Liver (tissue), 9 donors: ENCODE data around the gene GPANK1. TPM values are rescaled to one million over a fixed set of nuclear protein-coding genes. Genes with fewer than 3 reads are reported as not detected.

Experiments used
- DNase-seq: peaks from one replicate; pipeline ENCODE4 v3.0.0-alpha.2; 2017; ENCODE audit warnings: low spot score
- H3K27ac ChIP-seq, 2 donors: one replicate each; pipeline ENCODE4 v1.7.0; 2013; ENCODE audit warnings: inconsistent platforms in 2 of 2, low read length in 2 of 2, control low read depth in 1 of 2, low read depth in 1 of 2, mild to moderate bottlenecking in 1 of 2
- H3K27me3 ChIP-seq, 4 donors: one replicate each; pipeline versions ENCODE4 v1.6.1 to v1.7.0; 2013; ENCODE audit warnings: low read length in 3 of 4, inconsistent platforms in 1 of 4, mild to moderate bottlenecking in 1 of 4, moderate library complexity in 1 of 4; ENCODE audit not compliant: control insufficient read depth in 4 of 4, insufficient read depth in 4 of 4
- H3K36me3 ChIP-seq, 4 donors: one replicate each; pipeline versions ENCODE4 v1.6.1 to v1.7.0; 2013; ENCODE audit warnings: low read length in 3 of 4, mild to moderate bottlenecking in 3 of 4, low read depth in 1 of 4, moderate library complexity in 1 of 4; ENCODE audit not compliant: control insufficient read depth in 4 of 4, insufficient read depth in 3 of 4
- H3K4me1 ChIP-seq, 4 donors: one replicate each; pipeline versions ENCODE4 v1.6.1 to v1.7.0; 2013; ENCODE audit warnings: low read length in 3 of 4, mild to moderate bottlenecking in 3 of 4, moderate library complexity in 1 of 4; ENCODE audit not compliant: control insufficient read depth in 4 of 4, insufficient read depth in 4 of 4
- H3K4me3 ChIP-seq, 3 donors: one replicate each; pipeline versions ENCODE4 v1.6.1 to v1.7.0; 2013; ENCODE audit warnings: low read length in 3 of 3, control low read depth in 1 of 3, low read depth in 1 of 3, mild to moderate bottlenecking in 1 of 3
- H3K9ac ChIP-seq, 2 donors: one replicate each; pipeline ENCODE4 v1.7.0; 2013; ENCODE audit warnings: low read length in 2 of 2, mild to moderate bottlenecking in 2 of 2, moderate library complexity in 2 of 2, control low read depth in 1 of 2, low read depth in 1 of 2
- H3K9me3 ChIP-seq, 4 donors: one replicate each; pipeline versions ENCODE4 v1.6.1 to v1.7.0; 2013; ENCODE audit warnings: low read length in 3 of 4; ENCODE audit not compliant: control insufficient read depth in 4 of 4
- ATF3 ChIP-seq: IDR thresholded peaks from 2 replicates; pipeline ENCODE4 v1.6.1; 2016; ENCODE audit warnings: antibody characterized with exemption
- EGR1 ChIP-seq, 2 donors: IDR thresholded peaks; 2 replicates each; pipeline ENCODE4 v1.6.1; 2016 to 2018; ENCODE audit warnings: antibody characterized with exemption in 2 of 2, low read depth in 2 of 2
- GABPA ChIP-seq, 2 donors: IDR thresholded peaks in 1 of 2; conservative IDR thresholded peaks in 1 of 2; 2 replicates each; pipeline ENCODE4 v1.6.1; 2016; ENCODE audit warnings: antibody characterized with exemption in 2 of 2, mild to moderate bottlenecking in 1 of 2, moderate library complexity in 1 of 2
- HNF4A ChIP-seq, 2 donors: conservative IDR thresholded peaks; 2 replicates each; pipeline ENCODE4 v1.6.1; 2016; ENCODE audit warnings: antibody characterized with exemption in 2 of 2, mild to moderate bottlenecking in 2 of 2
- HNF4G ChIP-seq: IDR thresholded peaks from 2 replicates; pipeline ENCODE4 v1.6.1; 2016; ENCODE audit warnings: antibody characterized with exemption
- JUND ChIP-seq, 2 donors: IDR thresholded peaks; 2 replicates each; pipeline ENCODE4 v1.6.1; 2016; ENCODE audit warnings: antibody characterized with exemption in 2 of 2
- MAX ChIP-seq: IDR thresholded peaks from 2 replicates; pipeline ENCODE4 v1.6.1; 2016; ENCODE audit warnings: antibody characterized with exemption
- NR2F2 ChIP-seq: IDR thresholded peaks from 2 replicates; pipeline ENCODE4 v1.6.1; 2016; ENCODE audit warnings: antibody characterized with exemption
- TAF1 ChIP-seq: conservative IDR thresholded peaks from 2 replicates; pipeline ENCODE4 v1.6.1; 2016; ENCODE audit warnings: antibody characterized with exemption, mild to moderate bottlenecking
- YY1 ChIP-seq: IDR thresholded peaks from 2 replicates; pipeline ENCODE4 v1.6.1; 2016; ENCODE audit warnings: antibody characterized with exemption, mild to moderate bottlenecking
- ZBTB33 ChIP-seq: IDR thresholded peaks from 2 replicates; pipeline ENCODE4 v1.6.1; 2016; ENCODE audit warnings: antibody characterized with exemption
- WGBS: extraction: QIAGEN DNeasy Blood & Tissue Kit; methylation state at CpG from one replicate; pipeline ENCODE4 v1.1.7; 2013; 5-methylcytosine and 5-hydroxymethylcytosine counted together
- polyA plus RNA-seq, 2 donors: library from polyadenylated mRNA; stranded (reverse) in 1 of 2; unstranded in 1 of 2; fragments of 200-250 nt in 1 of 2; fragments of >200 nt in 1 of 2; fragmentation: Nextera tagmentation in 1 of 2; extraction: Ambion mirVana in 1 of 2; gene quantifications; one replicate each; pipeline versions ENCODE4 v1.2.1 to v1.2.3, GENCODE V29; 2013 to 2015
- total RNA-seq, 2 donors: library from RNA; depleted of rRNA; stranded (reverse); fragments of >200 nt; gene quantifications; one replicate each; pipeline ENCODE4 v1.2.3, GENCODE V29; 2014
- TF ChIP-seq, protein P1 (sequence below): IDR thresholded peaks from 2 replicates; pipeline ENCODE4 v1.6.1; 2016; ENCODE audit warnings: antibody characterized with exemption, mild to moderate bottlenecking
- TF ChIP-seq, protein P2 (sequence below): fragments of 150-350 bp; IDR thresholded peaks from 2 replicates; pipeline ENCODE4 v1.5.1; 2017; ENCODE audit warnings: improper control_type of control experiment, low read depth, low read length; ENCODE audit not compliant: missing input control
- donor health status: healthy.
- donor health status: healthy.
- donor health status: healthy.
- donor health status: healthy.
- donor health status: healthy.

Gene GPANK1
- total and polyA plus RNA-seq, 4 donors = 7.6 to 13.9 (median 11.2) TPM

DNA sequence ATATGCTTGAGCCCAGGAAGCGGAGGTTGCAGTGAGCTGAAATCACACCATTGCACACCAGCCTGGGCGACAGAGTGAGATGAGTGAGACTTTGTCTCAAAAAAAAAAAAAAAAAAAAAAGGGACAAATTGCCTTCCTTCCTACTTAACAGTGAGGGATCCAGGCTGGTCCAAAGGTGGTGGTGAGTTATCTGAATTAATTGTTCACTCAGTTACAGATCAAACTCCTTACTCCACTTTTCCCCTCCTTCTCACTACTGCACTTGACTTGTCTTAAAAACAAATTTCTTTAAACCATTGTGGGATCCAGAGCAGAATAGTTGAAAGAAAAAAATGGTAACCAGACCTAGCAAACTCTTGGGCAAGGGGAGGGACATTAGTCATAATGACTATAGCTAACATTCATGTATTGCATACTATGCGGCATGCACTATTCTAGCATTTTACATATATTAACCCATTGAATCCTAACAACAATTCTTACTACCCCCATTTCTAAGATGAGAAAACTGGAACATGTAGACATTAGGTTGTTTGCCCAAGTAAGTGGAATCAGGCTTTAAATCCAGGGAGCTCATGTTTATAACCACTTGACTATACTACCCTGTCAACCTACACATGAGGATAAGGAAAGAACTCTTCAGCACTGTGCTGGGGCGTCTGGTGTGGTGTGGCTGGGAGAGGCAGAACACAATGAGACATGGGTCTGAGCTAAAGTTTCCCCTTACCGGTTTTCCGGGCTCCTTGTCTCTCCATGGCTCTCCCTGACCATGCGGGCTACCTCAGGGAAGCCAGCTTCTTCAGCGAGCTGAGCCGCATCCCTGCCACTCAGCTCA is 1.5 kb downstream of the GPANK1 start:
- TF ChIP-seq MAX (no peak), EGR1 (IDR thresholded peaks at IDR 0.05; ENCODE audit: low read depth in 2 of 2) (no peak)
- DNase-seq = no peak
- 76% methylated on average over 9 of the region's 9 CpGs for WGBS
- H3K4me1 ChIP-seq = peaks cover 17 to 65% (median 52%) of the 10 kb centered on the region in 4 donors
- H3K4me3 ChIP-seq = peak overlapping the region in 1 of 3 donors; percentile 87
- H3K27ac ChIP-seq = peak overlapping the region; percentile 94 to 96
- H3K9me3 ChIP-seq = no peaks in the 10 kb centered on the region
- no peaks in the 10 kb centered on the region for H3K27me3 ChIP-seq
- H3K9ac ChIP-seq = no peak overlapping the region
- peaks cover 2 to 14% (median 12%) of the 10 kb centered on the region in 4 donors for H3K36me3 ChIP-seq

DNA sequence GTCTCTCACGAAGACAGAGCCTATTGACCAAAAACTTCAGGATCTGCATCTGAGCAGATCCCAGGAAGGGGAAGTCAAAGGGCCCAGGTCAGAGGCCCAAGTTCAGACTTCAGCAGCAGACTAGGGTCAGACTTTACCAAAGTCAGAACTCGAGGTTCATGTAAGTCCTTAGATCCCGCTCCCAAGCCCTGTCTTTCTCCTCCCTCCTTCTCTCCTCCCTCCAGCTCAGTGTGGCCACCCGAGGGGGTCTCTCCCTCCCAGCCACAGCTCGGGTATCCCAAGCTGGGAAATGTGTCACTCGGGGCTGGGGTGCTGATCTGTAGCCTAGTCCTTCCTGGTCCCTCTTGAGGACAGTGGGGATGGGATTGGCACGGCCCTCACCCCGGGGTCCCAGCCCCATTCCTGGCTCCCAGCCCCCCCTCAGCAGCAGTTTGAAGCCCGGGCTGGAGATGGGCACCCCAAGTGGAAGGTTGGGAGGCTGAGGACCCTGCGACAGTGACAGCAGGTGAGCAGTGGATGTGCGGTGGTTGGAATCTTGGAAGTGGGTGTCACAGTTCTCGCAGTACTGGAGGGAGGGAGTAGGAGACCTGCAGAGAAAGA is 2.6 kb downstream of the GPANK1 start:
- no peak for DNase-seq
- no peak for TF ChIP-seq ZBTB33
- Histone ChIP-seq H3K27ac (no peak overlapping the region), H3K36me3 (peaks cover 0 to 7% (median 6%) of the 10 kb centered on the region in 4 donors), H3K4me3 (no peak overlapping the region), H3K4me1 (peaks cover 20 to 70% (median 62%) of the 10 kb centered on the region in 4 donors), H3K9me3 (no peaks in the 10 kb centered on the region), H3K9ac (no peak overlapping the region), H3K27me3 (no peaks in the 10 kb centered on the region)
- WGBS = 90% methylated on average over 12 of the region's 12 CpGs

DNA sequence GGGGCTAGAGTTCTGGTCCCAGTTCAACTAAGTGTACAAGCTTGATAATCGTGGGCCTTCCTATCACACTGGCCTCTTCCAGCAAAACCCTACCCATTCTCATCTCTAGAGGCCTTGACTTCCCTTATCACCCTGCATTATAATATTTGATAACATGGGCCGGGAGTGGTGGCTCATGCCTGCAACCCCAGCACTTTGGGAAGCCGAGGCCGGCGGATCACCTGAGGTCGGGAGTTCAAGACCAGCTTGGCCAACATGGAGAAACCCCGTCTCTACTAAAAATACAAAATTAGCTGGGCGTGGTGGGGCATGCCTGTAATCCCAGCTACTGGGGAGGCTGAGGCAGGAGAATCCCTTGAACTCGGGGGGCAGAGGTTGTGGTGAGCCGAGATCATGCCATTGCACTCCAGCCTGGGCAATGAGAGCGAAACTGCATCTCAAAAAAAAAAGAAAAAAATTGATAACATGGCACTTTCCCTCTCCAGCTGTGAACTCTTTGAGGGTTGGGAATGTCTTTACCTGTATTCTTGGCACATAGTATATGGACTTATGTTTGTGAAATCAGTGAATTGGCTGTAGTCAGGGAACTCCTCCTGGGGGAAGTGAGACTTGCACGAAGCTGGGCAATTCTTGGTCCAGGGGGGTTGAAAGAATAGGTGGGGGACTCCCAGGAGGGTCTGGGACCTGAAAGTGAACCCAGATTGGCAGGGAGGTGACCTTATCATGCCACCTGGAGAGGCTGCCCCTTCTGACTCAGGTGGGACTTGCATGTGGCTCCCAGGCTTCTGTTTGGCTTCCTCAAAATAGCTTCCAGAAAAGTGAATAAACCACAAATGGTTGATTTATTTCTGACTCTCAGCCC is 3.3 kb downstream of the GPANK1 start:
- DNase-seq = no peak
- H3K27ac ChIP-seq = peak overlapping the region; percentile 81 to 90
- no peak overlapping the region for H3K4me3 ChIP-seq
- H3K9me3 ChIP-seq = no peaks in the 10 kb centered on the region
- peaks cover 0 to 7% (median 6%) of the 10 kb centered on the region in 4 donors for H3K36me3 ChIP-seq
- 84% methylated on average over 12 of the region's 12 CpGs for WGBS
- peak overlapping the region in 1 of 2 donors; percentile 57 for H3K9ac ChIP-seq
- peaks cover 20 to 69% (median 61%) of the 10 kb centered on the region in 4 donors for H3K4me1 ChIP-seq
- H3K27me3 ChIP-seq = no peaks in the 10 kb centered on the region
- no peak for TF ChIP-seq HNF4A (conservative IDR thresholded peaks at IDR 0.05)
- no peak for TF ChIP-seq ZBTB33
- no peak for TF ChIP-seq GABPA (IDR thresholded peaks at IDR 0.05 in 1 of 2, conservative IDR thresholded peaks at IDR 0.05 in 1 of 2)
- TF ChIP-seq JUND (IDR thresholded peaks at IDR 0.05) = no peak
- TF ChIP-seq, protein P1, sequence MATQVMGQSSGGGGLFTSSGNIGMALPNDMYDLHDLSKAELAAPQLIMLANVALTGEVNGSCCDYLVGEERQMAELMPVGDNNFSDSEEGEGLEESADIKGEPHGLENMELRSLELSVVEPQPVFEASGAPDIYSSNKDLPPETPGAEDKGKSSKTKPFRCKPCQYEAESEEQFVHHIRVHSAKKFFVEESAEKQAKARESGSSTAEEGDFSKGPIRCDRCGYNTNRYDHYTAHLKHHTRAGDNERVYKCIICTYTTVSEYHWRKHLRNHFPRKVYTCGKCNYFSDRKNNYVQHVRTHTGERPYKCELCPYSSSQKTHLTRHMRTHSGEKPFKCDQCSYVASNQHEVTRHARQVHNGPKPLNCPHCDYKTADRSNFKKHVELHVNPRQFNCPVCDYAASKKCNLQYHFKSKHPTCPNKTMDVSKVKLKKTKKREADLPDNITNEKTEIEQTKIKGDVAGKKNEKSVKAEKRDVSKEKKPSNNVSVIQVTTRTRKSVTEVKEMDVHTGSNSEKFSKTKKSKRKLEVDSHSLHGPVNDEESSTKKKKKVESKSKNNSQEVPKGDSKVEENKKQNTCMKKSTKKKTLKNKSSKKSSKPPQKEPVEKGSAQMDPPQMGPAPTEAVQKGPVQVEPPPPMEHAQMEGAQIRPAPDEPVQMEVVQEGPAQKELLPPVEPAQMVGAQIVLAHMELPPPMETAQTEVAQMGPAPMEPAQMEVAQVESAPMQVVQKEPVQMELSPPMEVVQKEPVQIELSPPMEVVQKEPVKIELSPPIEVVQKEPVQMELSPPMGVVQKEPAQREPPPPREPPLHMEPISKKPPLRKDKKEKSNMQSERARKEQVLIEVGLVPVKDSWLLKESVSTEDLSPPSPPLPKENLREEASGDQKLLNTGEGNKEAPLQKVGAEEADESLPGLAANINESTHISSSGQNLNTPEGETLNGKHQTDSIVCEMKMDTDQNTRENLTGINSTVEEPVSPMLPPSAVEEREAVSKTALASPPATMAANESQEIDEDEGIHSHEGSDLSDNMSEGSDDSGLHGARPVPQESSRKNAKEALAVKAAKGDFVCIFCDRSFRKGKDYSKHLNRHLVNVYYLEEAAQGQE = no peak
- TF ChIP-seq NR2F2 = no peak
- no peak for TF ChIP-seq ATF3
- no peak for TF ChIP-seq YY1
- TF ChIP-seq, protein P2, sequence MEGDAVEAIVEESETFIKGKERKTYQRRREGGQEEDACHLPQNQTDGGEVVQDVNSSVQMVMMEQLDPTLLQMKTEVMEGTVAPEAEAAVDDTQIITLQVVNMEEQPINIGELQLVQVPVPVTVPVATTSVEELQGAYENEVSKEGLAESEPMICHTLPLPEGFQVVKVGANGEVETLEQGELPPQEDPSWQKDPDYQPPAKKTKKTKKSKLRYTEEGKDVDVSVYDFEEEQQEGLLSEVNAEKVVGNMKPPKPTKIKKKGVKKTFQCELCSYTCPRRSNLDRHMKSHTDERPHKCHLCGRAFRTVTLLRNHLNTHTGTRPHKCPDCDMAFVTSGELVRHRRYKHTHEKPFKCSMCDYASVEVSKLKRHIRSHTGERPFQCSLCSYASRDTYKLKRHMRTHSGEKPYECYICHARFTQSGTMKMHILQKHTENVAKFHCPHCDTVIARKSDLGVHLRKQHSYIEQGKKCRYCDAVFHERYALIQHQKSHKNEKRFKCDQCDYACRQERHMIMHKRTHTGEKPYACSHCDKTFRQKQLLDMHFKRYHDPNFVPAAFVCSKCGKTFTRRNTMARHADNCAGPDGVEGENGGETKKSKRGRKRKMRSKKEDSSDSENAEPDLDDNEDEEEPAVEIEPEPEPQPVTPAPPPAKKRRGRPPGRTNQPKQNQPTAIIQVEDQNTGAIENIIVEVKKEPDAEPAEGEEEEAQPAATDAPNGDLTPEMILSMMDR = no peak
- no peak for TF ChIP-seq TAF1
- TF ChIP-seq HNF4G = no peak
- TF ChIP-seq EGR1 (IDR thresholded peaks at IDR 0.05; ENCODE audit: low read depth in 2 of 2) = no peak
